HG03039 (cell line): ENCODE data around the gene KSR1.

Experiments
- ATAC-seq: cut with Tn5 transposase; IDR thresholded peaks from one replicate; pipeline ENCODE4 v1.9.1; 2021; ENCODE audit warnings: mild to moderate bottlenecking, moderate library complexity; ENCODE audit not compliant: unreplicated experiment

Gene KSR1

GRCh38 chr17:27581016-27581415 is 124.8 kb downstream of the KSR1 start:
- no peak for ATAC-seq

GRCh38 chr17:27582696-27583095 is 126.4 kb downstream of the KSR1 start:
- ATAC-seq: no peak

- no peak for ATAC-seq
Measured at GRCh38 chr17:27585153-27585681, 129.0 kb downstream of the KSR1 start.

- ATAC-seq: no peak
Measured at GRCh38 chr17:27585792-27586191, 129.5 kb downstream of the KSR1 start.

GRCh38 chr17:27586203-27586721 is 130.0 kb downstream of the KSR1 start:
- no peak for ATAC-seq

GRCh38 chr17:27588354-27588753 is 132.1 kb downstream of the KSR1 start:
- ATAC-seq: no peak

GRCh38 chr17:27590864-27591263 is 134.6 kb downstream of the KSR1 start:
- no peak for ATAC-seq

- no peak for ATAC-seq
Measured at GRCh38 chr17:27591986-27592385, 135.7 kb downstream of the KSR1 start.

GRCh38 chr17:27593232-27593856 is 137.1 kb downstream of the KSR1 start:
- ATAC-seq: no peak

GRCh38 chr17:27593857-27594255 is 137.6 kb downstream of the KSR1 start:
- ATAC-seq: no peak

GRCh38 chr17:27595208-27595607 is 139.0 kb downstream of the KSR1 start:
- ATAC-seq: no peak

GRCh38 chr17:27596096-27596495 is 139.8 kb downstream of the KSR1 start:
- no peak for ATAC-seq

GRCh38 chr17:27596566-27597187 is 140.4 kb downstream of the KSR1 start:
- no peak for ATAC-seq

GRCh38 chr17:27597188-27597580 is 140.9 kb downstream of the KSR1 start:
- no peak for ATAC-seq

GRCh38 chr17:27597783-27598320 is 141.6 kb downstream of the KSR1 start:
- no peak for ATAC-seq

- no peak for ATAC-seq
Measured at GRCh38 chr17:27598337-27599050, 142.2 kb downstream of the KSR1 start.

GRCh38 chr17:27600471-27600870 is 144.2 kb downstream of the KSR1 start:
- ATAC-seq: no peak

GRCh38 chr17:27601069-27601974 is 145.1 kb downstream of the KSR1 start:
- no peak for ATAC-seq

GRCh38 chr17:27601975-27602302 is 145.7 kb downstream of the KSR1 start:
- ATAC-seq: no peak

GRCh38 chr17:27602721-27603420 is 146.6 kb downstream of the KSR1 start:
- ATAC-seq: no peak
